ENCODE data around the gene ALOX15B.

Gene ALOX15B

GRCh38 chr17:8079291-8080207 lies 40.7 kb downstream of the ALOX15B start:
- peak; percentile 45 to 73 (median 53) for DNase-seq (ENCODE audit: low read depth in 3 of 3, low spot score in 1 of 3)

DNA sequence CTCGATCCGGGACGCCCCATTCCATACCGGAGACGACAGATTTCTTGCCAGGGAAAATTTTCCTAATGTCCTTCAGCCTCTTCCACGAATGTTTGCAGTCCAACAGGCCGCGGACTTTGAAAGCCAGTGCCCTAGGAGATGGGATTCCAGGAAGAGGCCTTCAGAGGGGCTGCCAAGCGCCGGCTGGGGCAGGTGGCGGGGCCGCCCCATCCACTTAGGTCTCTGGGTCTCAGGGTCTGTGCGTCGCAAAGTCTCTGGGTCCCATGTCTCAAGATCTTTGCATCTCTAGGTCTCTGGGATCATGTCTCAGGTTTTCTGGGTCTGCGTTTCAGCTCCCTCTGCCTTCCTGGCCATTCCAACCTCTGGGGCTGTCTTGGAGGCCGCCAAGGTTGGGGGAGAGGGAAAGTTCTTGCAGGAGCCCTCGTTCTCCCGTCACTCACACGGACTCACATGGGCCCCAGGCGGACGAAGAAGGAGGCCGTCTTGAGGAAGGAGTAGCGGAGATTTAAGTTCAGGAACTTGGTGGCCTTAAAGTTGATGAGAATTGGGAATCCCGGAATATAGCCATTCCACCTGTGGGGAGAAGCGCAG lies 41.4 kb downstream of the ALOX15B start:
- no peak for DNase-seq (ENCODE audit: low read depth in 3 of 3, low spot score in 1 of 3)

GRCh38 chr17:8080799-8081219 lies 42.0 kb downstream of the ALOX15B start:
- no peak for DNase-seq (ENCODE audit: low read depth in 3 of 3, low spot score in 1 of 3)

- DNase-seq (ENCODE audit: low read depth in 3 of 3, low spot score in 1 of 3), result no peak
Measured at GRCh38 chr17:8081876-8082275, 43.0 kb downstream of the ALOX15B start.

GRCh38 chr17:8082292-8082691 lies 43.4 kb downstream of the ALOX15B start:
- DNase-seq (ENCODE audit: low read depth in 3 of 3, low spot score in 1 of 3), result no peak

DNA sequence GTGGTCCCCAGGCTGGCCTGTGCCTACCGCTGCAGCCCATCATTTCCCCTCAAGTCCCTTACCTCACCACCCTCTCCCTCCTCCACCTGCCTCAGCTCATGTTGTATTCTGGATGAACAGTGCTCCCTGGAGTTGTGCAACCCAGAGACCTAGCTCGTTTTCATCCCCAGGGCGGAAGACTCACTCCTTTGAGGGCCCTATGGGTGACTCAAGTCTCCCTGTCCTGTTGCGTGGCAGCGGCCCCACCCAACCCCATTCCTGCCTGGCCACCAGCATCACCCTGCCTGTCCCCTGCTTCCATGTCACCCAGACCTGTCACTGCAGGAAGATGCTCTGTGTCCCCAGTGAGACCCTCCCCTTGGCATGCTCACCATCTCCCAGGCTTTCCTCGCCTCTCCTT lies 45.4 kb downstream of the ALOX15B start:
- DNase-seq (ENCODE audit: low read depth in 3 of 3, low spot score in 1 of 3), result no peak

DNA sequence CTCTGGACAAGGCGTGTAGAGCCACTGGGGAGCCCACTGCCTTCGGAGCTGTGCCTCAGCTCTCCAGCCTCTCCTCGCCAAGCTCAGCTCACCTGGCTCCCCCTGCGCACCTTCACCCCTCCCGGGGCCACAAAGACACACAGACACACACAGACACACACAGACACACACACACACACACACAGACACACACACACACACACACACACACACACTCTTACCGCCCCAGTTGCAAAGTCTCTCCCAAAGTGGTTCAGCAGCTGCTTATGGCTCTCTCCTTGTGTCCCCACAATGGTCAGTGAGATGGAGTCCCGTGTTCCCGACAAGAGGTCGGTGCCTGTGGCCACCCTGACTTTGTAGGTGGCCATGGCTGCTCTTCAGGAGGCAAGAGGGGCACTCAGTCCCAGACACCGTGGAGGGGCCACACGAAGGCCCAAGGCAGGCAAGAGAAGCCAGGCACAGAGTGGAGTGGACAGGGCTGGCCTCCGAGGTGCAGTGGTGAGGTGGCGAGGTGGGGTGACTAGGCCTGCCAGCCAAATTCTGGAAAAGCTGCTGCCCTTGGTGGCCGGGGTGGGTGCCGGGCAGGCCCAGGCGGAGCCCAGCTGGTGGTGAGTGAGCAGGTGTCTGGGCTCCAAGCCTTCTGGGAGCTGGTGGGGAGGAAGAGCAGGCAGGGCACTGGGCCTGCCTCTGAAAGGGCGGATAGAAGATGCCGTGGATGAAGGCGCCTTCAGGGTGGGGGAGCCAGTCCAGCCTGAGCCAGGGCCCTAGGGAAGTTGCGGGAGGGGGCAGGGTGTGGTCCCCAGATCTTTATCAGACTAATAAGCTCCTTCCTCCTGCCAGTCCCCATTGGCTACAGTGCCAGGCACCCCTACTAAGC lies 48.5 kb downstream of the ALOX15B start, which contains the start of gene ALOX12B:
ALOX12B (minus strand) TSS at position 642 of the 877 bp plus-strand sequence; CDS start at position 368, 274 bp downstream.
- DNase-seq (ENCODE audit: low read depth in 3 of 3, low spot score in 1 of 3), result no peak

DNA sequence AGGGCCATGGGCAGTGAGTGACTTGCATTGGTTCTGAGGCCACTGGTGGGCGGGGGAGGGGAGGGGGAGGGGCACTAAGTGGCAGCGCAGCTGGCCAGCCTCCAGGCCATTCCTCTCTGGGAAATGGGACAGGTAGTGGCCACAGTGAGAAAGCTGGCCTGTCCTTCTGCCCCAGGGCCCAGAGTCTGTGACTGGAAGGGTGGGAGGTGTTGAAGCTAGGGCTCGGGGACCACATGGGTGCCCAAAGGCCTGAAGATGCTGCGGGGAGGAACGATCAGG lies 49.0 kb downstream of the ALOX15B start:
- no peak for DNase-seq (ENCODE audit: low read depth in 3 of 3, low spot score in 1 of 3)

DNA sequence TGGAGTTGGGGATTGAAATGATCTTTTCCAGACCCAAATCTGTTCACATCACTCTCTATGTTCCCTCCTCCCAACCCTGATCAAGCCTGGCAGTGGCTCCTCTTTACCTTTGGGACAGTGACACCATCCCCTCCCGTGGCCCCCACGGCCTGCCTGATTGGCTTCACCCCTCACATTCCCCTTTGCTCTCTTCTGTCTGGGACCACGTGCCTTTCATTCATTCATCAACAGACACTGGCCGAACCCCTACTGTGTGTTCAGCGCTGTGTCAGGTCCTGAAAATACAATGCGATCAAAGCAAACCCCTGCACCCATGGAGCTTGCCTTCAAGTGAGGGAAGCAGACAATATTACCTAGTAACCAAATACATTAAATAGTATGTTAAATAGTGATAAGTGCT lies 50.9 kb downstream of the ALOX15B start:
- DNase-seq (ENCODE audit: low read depth in 3 of 3, low spot score in 1 of 3), result no peak

DNA sequence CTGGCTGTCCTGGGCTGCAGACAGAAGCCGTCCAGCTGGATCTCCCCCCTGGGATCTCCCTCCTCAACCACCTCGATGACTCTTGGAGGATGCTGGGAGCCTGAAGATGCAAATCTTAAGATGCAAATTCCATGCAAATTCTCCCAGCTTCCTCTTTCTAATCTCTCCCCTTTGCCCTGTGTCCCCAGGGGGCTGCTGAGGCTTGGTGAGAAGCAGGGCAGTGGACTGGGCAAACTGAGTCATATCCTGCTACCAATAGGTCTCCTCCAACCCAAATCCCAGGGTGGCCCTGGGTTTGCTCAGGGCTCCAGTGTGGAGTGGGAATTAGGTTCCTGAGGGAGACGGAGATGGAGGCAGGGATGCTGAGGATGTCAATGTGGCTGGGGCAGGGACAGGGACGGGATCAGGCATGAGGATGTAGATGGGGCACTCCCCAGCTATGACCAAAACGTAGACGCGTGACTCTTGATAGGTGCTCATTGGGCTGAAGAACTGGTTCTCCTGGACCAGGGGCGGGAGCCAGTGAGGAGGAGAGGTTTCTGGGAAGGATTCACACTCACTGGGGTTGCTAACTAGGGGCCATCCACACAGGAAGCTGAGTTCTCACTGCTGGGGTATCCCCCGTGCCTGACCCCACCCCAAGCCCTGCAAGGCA lies 52.3 kb downstream of the ALOX15B start:
- no peak for DNase-seq (ENCODE audit: low read depth in 3 of 3, low spot score in 1 of 3)

- DNase-seq (ENCODE audit: low read depth in 3 of 3, low spot score in 1 of 3), result no peak
Measured at GRCh38 chr17:8095361-8095760, 56.5 kb downstream of the ALOX15B start.

- no peak for DNase-seq (ENCODE audit: low read depth in 3 of 3, low spot score in 1 of 3)
Measured at GRCh38 chr17:8096541-8096940, 57.7 kb downstream of the ALOX15B start.

All from stimulated activated CD4-positive, alpha-beta T cell treated with anti-CD3 and anti-CD28 coated beads, TNF-alpha, amount 100 ng/mL, for 1 hour (primary cell).